MM.1S (cell line): ENCODE results near the gene SLC4A3.

Source experiments
- EZH2 ChIP-seq: fragments of 300-600 bp; sonication (generic); optimal IDR thresholded peaks from 2 replicates; pipeline ENCODE3; 2017; ENCODE audit warnings: low read depth, mild to moderate bottlenecking, antibody characterized with exemption, low read length, mixed read lengths
- EZH2phosphoT487 ChIP-seq: fragments of 300-600 bp; sonication (generic); IDR thresholded peaks from 2 replicates; pipeline ENCODE4 v1.6.1; 2018; ENCODE audit warnings: antibody characterized with exemption, low read length
- TF ChIP-seq, protein P1 (sequence below): fragments of 300-600 bp; sonication (generic); IDR thresholded peaks from 2 replicates; pipeline ENCODE4 v1.5.1; 2016; ENCODE audit warnings: antibody characterized with exemption, low read length, mixed read lengths

DNA sequence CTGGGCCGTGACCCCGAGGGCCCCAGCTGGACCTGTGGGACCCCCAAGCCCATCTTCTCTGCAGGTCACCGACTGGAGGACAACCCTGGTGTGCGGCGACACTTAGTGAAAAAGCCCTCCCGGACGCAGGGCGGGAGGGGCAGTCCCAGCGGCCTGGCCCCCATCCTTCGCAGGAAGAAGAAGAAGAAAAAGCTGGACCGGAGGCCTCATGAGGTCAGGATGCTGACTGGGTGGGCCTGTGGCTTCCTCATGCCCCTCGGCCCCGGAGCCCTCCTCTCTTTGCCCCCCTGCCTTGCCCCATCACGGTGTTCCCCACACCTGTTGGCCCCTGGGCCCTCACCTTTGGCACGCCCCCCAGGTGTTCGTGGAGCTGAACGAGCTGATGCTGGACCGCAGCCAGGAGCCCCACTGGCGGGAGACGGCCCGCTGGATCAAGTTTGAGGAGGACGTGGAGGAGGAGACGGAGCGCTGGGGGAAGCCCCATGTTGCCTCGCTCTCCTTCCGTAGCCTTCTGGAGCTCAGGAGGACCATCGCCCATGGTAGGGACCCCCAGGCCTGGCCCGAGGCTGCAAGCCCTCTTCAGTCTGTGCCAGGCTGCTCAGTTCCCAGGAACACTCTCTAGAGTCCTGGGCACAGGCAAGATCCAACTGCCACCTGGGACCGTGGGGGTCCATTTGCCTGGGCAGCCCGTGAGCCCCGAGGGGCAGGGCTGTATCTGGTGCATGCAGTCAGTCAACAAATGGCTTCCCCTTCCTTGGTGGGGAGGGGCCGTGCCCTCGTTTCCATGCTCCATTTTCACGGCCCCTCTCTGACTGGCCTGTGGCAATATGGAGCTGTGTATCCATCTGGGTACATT is 4.7 kb downstream of the SLC4A3 start:
- TF ChIP-seq, protein P1, sequence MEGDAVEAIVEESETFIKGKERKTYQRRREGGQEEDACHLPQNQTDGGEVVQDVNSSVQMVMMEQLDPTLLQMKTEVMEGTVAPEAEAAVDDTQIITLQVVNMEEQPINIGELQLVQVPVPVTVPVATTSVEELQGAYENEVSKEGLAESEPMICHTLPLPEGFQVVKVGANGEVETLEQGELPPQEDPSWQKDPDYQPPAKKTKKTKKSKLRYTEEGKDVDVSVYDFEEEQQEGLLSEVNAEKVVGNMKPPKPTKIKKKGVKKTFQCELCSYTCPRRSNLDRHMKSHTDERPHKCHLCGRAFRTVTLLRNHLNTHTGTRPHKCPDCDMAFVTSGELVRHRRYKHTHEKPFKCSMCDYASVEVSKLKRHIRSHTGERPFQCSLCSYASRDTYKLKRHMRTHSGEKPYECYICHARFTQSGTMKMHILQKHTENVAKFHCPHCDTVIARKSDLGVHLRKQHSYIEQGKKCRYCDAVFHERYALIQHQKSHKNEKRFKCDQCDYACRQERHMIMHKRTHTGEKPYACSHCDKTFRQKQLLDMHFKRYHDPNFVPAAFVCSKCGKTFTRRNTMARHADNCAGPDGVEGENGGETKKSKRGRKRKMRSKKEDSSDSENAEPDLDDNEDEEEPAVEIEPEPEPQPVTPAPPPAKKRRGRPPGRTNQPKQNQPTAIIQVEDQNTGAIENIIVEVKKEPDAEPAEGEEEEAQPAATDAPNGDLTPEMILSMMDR = no peak
- TF ChIP-seq EZH2phosphoT487 (no peak), EZH2 (no peak)
